Neutrophil (primary cell): ENCODE data around the gene RBP5.

Experiments used
- H3K27ac ChIP-seq: fragments of 200-600 bp; sonication (generic); 2 replicates; pipeline ENCODE4 v1.5.1; 2016; ENCODE audit warnings: mild to moderate bottlenecking, moderate library complexity
- H3K27me3 ChIP-seq: fragments of 200-600 bp; sonication (generic); 2 replicates; pipeline ENCODE4 v1.6.0; 2016; ENCODE audit warnings: mild to moderate bottlenecking
- H3K36me3 ChIP-seq: fragments of 200-600 bp; sonication (generic); 2 replicates; pipeline ENCODE4 v1.5.1; 2017
- H3K4me1 ChIP-seq, 2 experiments: fragments of 200-600 bp in 1 of 2; sonication (generic) in 1 of 2; 1 replicate in 1 of 2; 2 replicates in 1 of 2; pipeline versions ENCODE4 v1.5.1 to v1.6.1; 2013 to 2016; ENCODE audit warnings: low read depth in 1 of 2, low read length in 1 of 2, mild to moderate bottlenecking in 1 of 2, moderate library complexity in 1 of 2; ENCODE audit not compliant: control insufficient read depth in 1 of 2, insufficient read depth in 1 of 2
- H3K4me3 ChIP-seq, 2 experiments: fragments of 200-600 bp in 1 of 2; sonication (generic) in 1 of 2; 1 replicate in 1 of 2; 2 replicates in 1 of 2; pipeline ENCODE4 v1.5.1; 2013 to 2016; ENCODE audit warnings: low read depth in 1 of 2, low read length in 1 of 2, mild to moderate bottlenecking in 1 of 2, moderate library complexity in 1 of 2
- H3K9me3 ChIP-seq: fragments of 200-600 bp; sonication (generic); 2 replicates; pipeline ENCODE4 v1.5.1; 2016
- CTCF ChIP-seq: fragments of 200-600 bp; sonication (generic); IDR thresholded peaks from 2 replicates; pipeline ENCODE4 v1.5.1; 2016; ENCODE audit warnings: antibody characterized with exemption

RBP5 gene

GRCh38 chr12:7092986-7093460, 35.7 kb downstream of the RBP5 start:
- H3K4me3 ChIP-seq = no peak overlapping the region
- TF ChIP-seq CTCF = no peak
- H3K36me3 ChIP-seq = peaks cover 28% of the 10 kb centered on the region
- H3K4me1 ChIP-seq = peaks cover 11 to 19% of the 10 kb centered on the region in 2 experiments
- no peaks in the 10 kb centered on the region for H3K27me3 ChIP-seq
- peak overlapping the region; percentile 52 for H3K27ac ChIP-seq
- no peaks in the 10 kb centered on the region for H3K9me3 ChIP-seq

- Histone ChIP-seq H3K27me3 (no peaks in the 10 kb centered on the region), H3K4me3 (peak within 1 kb of the TSS; percentile 51 to 59), H3K27ac (peak within 1 kb of the TSS; percentile 52), H3K4me1 (peaks cover 11 to 19% of the 10 kb centered on the region in 2 experiments), H3K36me3 (peaks cover 22% of the 10 kb centered on the region), H3K9me3 (no peaks in the 10 kb centered on the region)
- TF ChIP-seq CTCF = peak; percentile 85
These were observed 36.3 kb downstream of the RBP5 start, which contains the start of gene C1R for GRCh38 chr12:7092229-7092985. Gene C1R, minus strand, starts transcription at chr12:7092445. Its CDS starts 57 bp downstream, at chr12:7092388.

GRCh38 chr12:7091660-7092228, 36.9 kb downstream of the RBP5 start:
- TF ChIP-seq CTCF = no peak
- Histone ChIP-seq H3K4me1 (peaks cover 11 to 19% of the 10 kb centered on the region in 2 experiments), H3K36me3 (peaks cover 15% of the 10 kb centered on the region), H3K4me3 (peak overlapping the region; percentile 51 to 59), H3K27me3 (no peaks in the 10 kb centered on the region), H3K9me3 (no peaks in the 10 kb centered on the region), H3K27ac (peak overlapping the region; percentile 52)

GRCh38 chr12:7091171-7091570, 37.5 kb downstream of the RBP5 start:
- Histone ChIP-seq H3K9me3 (no peaks in the 10 kb centered on the region), H3K27ac (no peak overlapping the region), H3K27me3 (no peaks in the 10 kb centered on the region), H3K4me1 (peaks cover 11 to 19% of the 10 kb centered on the region in 2 experiments), H3K4me3 (no peak overlapping the region), H3K36me3 (peaks cover 9% of the 10 kb centered on the region)
- TF ChIP-seq CTCF = no peak

- H3K36me3 ChIP-seq = peaks cover 2% of the 10 kb centered on the region
- TF ChIP-seq CTCF = no peak
- peaks cover 11 to 17% of the 10 kb centered on the region in 2 experiments for H3K4me1 ChIP-seq
- no peaks in the 10 kb centered on the region for H3K9me3 ChIP-seq
- H3K4me3 ChIP-seq = no peak overlapping the region
- no peaks in the 10 kb centered on the region for H3K27me3 ChIP-seq
- no peak overlapping the region for H3K27ac ChIP-seq
These were observed 38.3 kb downstream of the RBP5 start for GRCh38 chr12:7090222-7090998.
